GM18870 (cell line): ENCODE results near the gene LIMS1.
"Not testable (repeated sequence)": the region's sequence is repeated elsewhere in the genome, so short reads cannot be mapped to it uniquely, and the experiment has no call there.

Source experiments
- ATAC-seq: cut with Tn5 transposase; IDR thresholded peaks from one replicate; pipeline ENCODE4 v1.9.1; 2021; ENCODE audit warnings: moderate library complexity; ENCODE audit not compliant: unreplicated experiment

Gene LIMS1

GRCh38 chr2:108630567-108631405, 96.5 kb downstream of the LIMS1 start:
- no peak for ATAC-seq

- ATAC-seq: no peak
Measured at GRCh38 chr2:108632332-108633160, 98.3 kb downstream of the LIMS1 start.

- ATAC-seq: no peak
Measured at GRCh38 chr2:108633409-108633808, 99.1 kb downstream of the LIMS1 start.

- no peak for ATAC-seq
Measured at GRCh38 chr2:108634011-108634410, 99.7 kb downstream of the LIMS1 start.

GRCh38 chr2:108634576-108635160, 100.4 kb downstream of the LIMS1 start:
- ATAC-seq: no peak

- ATAC-seq: peak; percentile 6
Measured at GRCh38 chr2:108635630-108636354, 101.5 kb downstream of the LIMS1 start.

- peak; percentile 59 for ATAC-seq
Measured at GRCh38 chr2:108637304-108637669, 103.0 kb downstream of the LIMS1 start.

GRCh38 chr2:108640731-108641130, 106.5 kb downstream of the LIMS1 start:
- no peak for ATAC-seq

- no peak for ATAC-seq
Measured at GRCh38 chr2:108641756-108642155, 107.5 kb downstream of the LIMS1 start.

GRCh38 chr2:108643261-108643849, 109.1 kb downstream of the LIMS1 start:
- no peak for ATAC-seq

- not testable (repeated sequence) for ATAC-seq
Measured at GRCh38 chr2:108643862-108644261, 109.6 kb downstream of the LIMS1 start.

- not testable (repeated sequence) for ATAC-seq
Measured at GRCh38 chr2:108644446-108644845, 110.2 kb downstream of the LIMS1 start.

GRCh38 chr2:108648796-108649195, 114.5 kb downstream of the LIMS1 start:
- not testable (repeated sequence) for ATAC-seq

GRCh38 chr2:108650465-108650864, 116.2 kb downstream of the LIMS1 start:
- not testable (repeated sequence) for ATAC-seq

- ATAC-seq: not testable (repeated sequence)
Measured at GRCh38 chr2:108651468-108651867, 117.2 kb downstream of the LIMS1 start.

GRCh38 chr2:108652187-108652931, 118.1 kb downstream of the LIMS1 start:
- ATAC-seq: peak; percentile 94

GRCh38 chr2:108653425-108653824, 119.2 kb downstream of the LIMS1 start:
- ATAC-seq: not testable (repeated sequence)

- ATAC-seq: not testable (repeated sequence)
Measured at GRCh38 chr2:108653849-108654248, 119.6 kb downstream of the LIMS1 start.

GRCh38 chr2:108654521-108655125, 120.4 kb downstream of the LIMS1 start:
- not testable (repeated sequence) for ATAC-seq
